H9 (cell line): ENCODE results near the gene ADGRL3. TPM values are rescaled to one million over a fixed set of nuclear protein-coding genes. Genes with fewer than 3 reads are reported as not detected.

Experiments used
- DNase-seq: peaks from one replicate; pipeline ENCODE4 v3.0.0-alpha.2; 2017
- H2AFZ ChIP-seq: one replicate; pipeline ENCODE4 v1.6.1; 2013; ENCODE audit warnings: mild to moderate bottlenecking, low read length, control low read depth, moderate library complexity
- H2AK5ac ChIP-seq: 2 replicates; pipeline ENCODE4 v1.6.1; 2013; ENCODE audit warnings: low read length, control low read depth, mixed read lengths; ENCODE audit not compliant: insufficient read length
- H2BK120ac ChIP-seq: one replicate; pipeline ENCODE4 v1.6.1; 2013; ENCODE audit warnings: low read depth, mild to moderate bottlenecking, low read length, control low read depth, inconsistent platforms; ENCODE audit not compliant: poor library complexity, severe bottlenecking
- H2BK12ac ChIP-seq: 2 replicates; pipeline ENCODE4 v1.6.1; 2013; ENCODE audit warnings: low read length, control low read depth, mixed read lengths, low read depth; ENCODE audit not compliant: insufficient read length
- H2BK15ac ChIP-seq: 2 replicates; pipeline ENCODE4 v1.6.1; 2013; ENCODE audit warnings: low read depth, low read length, control low read depth
- H2BK20ac ChIP-seq: one replicate; pipeline ENCODE4 v1.6.1; 2013; ENCODE audit warnings: low read depth, mild to moderate bottlenecking, low read length, control low read depth, inconsistent platforms; ENCODE audit not compliant: poor library complexity, severe bottlenecking
- H2BK5ac ChIP-seq: 2 replicates; pipeline ENCODE4 v1.6.1; 2013; ENCODE audit warnings: low read length, control low read depth, mixed read lengths; ENCODE audit not compliant: insufficient read length
- H3K14ac ChIP-seq: 2 replicates; pipeline ENCODE4 v1.6.1; 2013; ENCODE audit warnings: low read length, control low read depth; ENCODE audit not compliant: insufficient read depth
- H3K18ac ChIP-seq: 2 replicates; pipeline ENCODE4 v1.6.1; 2013; ENCODE audit warnings: low read depth, mild to moderate bottlenecking, mixed read lengths, low read length, control low read depth; ENCODE audit not compliant: insufficient read length
- H3K23ac ChIP-seq: 2 replicates; pipeline ENCODE4 v1.6.1; 2013; ENCODE audit warnings: low read length, control low read depth, mixed read lengths, low read depth; ENCODE audit not compliant: insufficient read length
- H3K23me2 ChIP-seq: 2 replicates; pipeline ENCODE4 v1.6.1; 2013; ENCODE audit warnings: low read depth, mild to moderate bottlenecking, mixed read lengths, low read length, control low read depth; ENCODE audit not compliant: insufficient read length, poor library complexity, severe bottlenecking
- H3K27ac ChIP-seq: 2 replicates; pipeline ENCODE4 v1.5.1; 2013; ENCODE audit warnings: low read length, control low read depth, mixed read lengths, low read depth; ENCODE audit not compliant: insufficient read length
- H3K27me3 ChIP-seq: 2 replicates; pipeline ENCODE4 v1.6.1; 2013; ENCODE audit warnings: low read length, control low read depth, inconsistent platforms; ENCODE audit not compliant: insufficient read depth
- H3K4ac ChIP-seq: 2 replicates; pipeline ENCODE4 v1.6.1; 2013; ENCODE audit warnings: low read depth, mild to moderate bottlenecking, control low read depth, inconsistent platforms, low read length, moderate library complexity
- H3K4me1 ChIP-seq: 2 replicates; pipeline ENCODE4 v1.6.1; 2013; ENCODE audit warnings: low read length, control low read depth, inconsistent platforms; ENCODE audit not compliant: insufficient read depth
- H3K4me2 ChIP-seq: 2 replicates; pipeline ENCODE4 v1.6.1; 2013; ENCODE audit warnings: low read length, control low read depth, mixed read lengths; ENCODE audit not compliant: insufficient read length, insufficient read depth
- H3K56ac ChIP-seq: 2 replicates; pipeline ENCODE4 v1.6.1; 2013; ENCODE audit warnings: low read depth, mild to moderate bottlenecking, mixed read lengths, low read length, control low read depth; ENCODE audit not compliant: insufficient read length
- H3K79me1 ChIP-seq: 2 replicates; pipeline ENCODE4 v1.6.1; 2013; ENCODE audit warnings: low read depth, mild to moderate bottlenecking, moderate library complexity, low read length, control low read depth, inconsistent platforms; ENCODE audit not compliant: insufficient read depth, poor library complexity, severe bottlenecking
- H3K79me2 ChIP-seq: 2 replicates; pipeline ENCODE4 v1.6.1; 2013; ENCODE audit warnings: low read length, control low read depth, inconsistent platforms; ENCODE audit not compliant: insufficient read depth
- H3K9ac ChIP-seq: 2 replicates; pipeline ENCODE4 v1.6.1; 2013; ENCODE audit warnings: low read length, control low read depth, mixed read lengths; ENCODE audit not compliant: insufficient read length; ENCODE audit errors: extremely low read depth
- H3K9me3 ChIP-seq: one replicate; pipeline ENCODE4 v1.6.1; 2013; ENCODE audit warnings: low read depth, low read length, inconsistent platforms; ENCODE audit not compliant: control insufficient read depth
- H3T11ph ChIP-seq: one replicate; pipeline ENCODE4 v1.6.1; 2013; ENCODE audit warnings: mild to moderate bottlenecking, low read length, control low read depth, inconsistent platforms
- H4K20me1 ChIP-seq: one replicate; pipeline ENCODE4 v1.6.1; 2013; ENCODE audit not compliant: control insufficient read depth, insufficient read length, insufficient read depth
- H4K5ac ChIP-seq: 2 replicates; pipeline ENCODE4 v1.6.1; 2013; ENCODE audit warnings: low read depth, mild to moderate bottlenecking, mixed read lengths, low read length, control low read depth; ENCODE audit not compliant: insufficient read length
- H4K8ac ChIP-seq: replicated peaks from 2 replicates; pipeline ENCODE4 v1.6.1; 2013; ENCODE audit warnings: low read length, control low read depth, mixed read lengths, low read depth; ENCODE audit not compliant: insufficient read length
- H4K91ac ChIP-seq: 2 replicates; pipeline ENCODE4 v1.6.1; 2013; ENCODE audit warnings: low read depth, mild to moderate bottlenecking, moderate library complexity, mixed read lengths, low read length, control low read depth; ENCODE audit not compliant: insufficient read length
- H3K27ac Mint-ChIP-seq, 3 experiments: 2 replicates in 2 of 3; 3 replicates in 1 of 3; pipeline ENCODE4 v1.8.0; 2020 to 2021; ENCODE audit warnings: mixed read lengths in 3 of 3, mild to moderate bottlenecking in 1 of 3, moderate library complexity in 1 of 3
- H3K27me3 Mint-ChIP-seq: 2 replicates; pipeline ENCODE4 v1.8.0; 2021; ENCODE audit warnings: low read depth, mild to moderate bottlenecking, moderate library complexity, mixed read lengths
- H3K36me3 Mint-ChIP-seq, 3 experiments: 2 replicates in 2 of 3; 3 replicates in 1 of 3; pipeline ENCODE4 v1.8.0; 2020 to 2021; ENCODE audit warnings: low read depth in 3 of 3, mixed read lengths in 3 of 3; ENCODE audit not compliant: insufficient read depth in 1 of 3
- H3K4me1 Mint-ChIP-seq, 2 experiments: 2 replicates each; pipeline ENCODE4 v1.8.0; 2020; ENCODE audit warnings: mixed read lengths in 2 of 2
- H3K4me3 Mint-ChIP-seq, 2 experiments: 2 replicates in 1 of 2; 3 replicates in 1 of 2; pipeline ENCODE4 v1.8.0; 2020 to 2021; ENCODE audit warnings: mild to moderate bottlenecking in 2 of 2, mixed read lengths in 2 of 2, moderate library complexity in 1 of 2
- H3K9me3 Mint-ChIP-seq, 2 experiments: 2 replicates in 1 of 2; 3 replicates in 1 of 2; pipeline ENCODE4 v1.8.0; 2020; ENCODE audit warnings: mild to moderate bottlenecking in 2 of 2, mixed read lengths in 2 of 2, moderate library complexity in 1 of 2
- CTCF ChIP-seq: fragments of 200-600 bp; sonication (generic); conservative IDR thresholded peaks from 3 replicates; pipeline ENCODE4 v1.8.0; 2021; ENCODE audit warnings: antibody characterized with exemption, mild to moderate bottlenecking
- WGBS: extraction: QIAGEN DNeasy Blood & Tissue Kit; methylation state at CpG from one replicate; pipeline ENCODE4 v1.1.7; 2013; ENCODE audit warnings: missing lambda C conversion rate, low lambda C conversion rate, mixed read lengths; ENCODE audit not compliant: insufficient read length; ENCODE audit errors: extremely low coverage; 5-methylcytosine and 5-hydroxymethylcytosine counted together
- total RNA-seq: library from RNA; stranded (reverse); gene quantifications from 2 replicates; pipeline ENCODE4 v1.2.1, GENCODE V29; 2021

Gene ADGRL3
- total RNA-seq, 1 experiment from 2014 or later, result 5.9 TPM

GRCh38 chr4:62115216-62115615 is 915.1 kb downstream of the ADGRL3 start:
- Mint-ChIP-seq H3K27me3 (no peaks in the 10 kb centered on the region), H3K4me1 (no peaks in the 10 kb centered on the region), H3K36me3 (no peaks in the 10 kb centered on the region), H3K4me3 (no peak overlapping the region), H3K27ac (no peak overlapping the region), H3K9me3 (no peaks in the 10 kb centered on the region)
- H3K23me2 ChIP-seq, result no peaks in the 10 kb centered on the region
- no peak overlapping the region for H3K14ac ChIP-seq
- no peaks in the 10 kb centered on the region for H3K79me2 ChIP-seq
- H3K27ac ChIP-seq, result no peak overlapping the region
- no peak for TF ChIP-seq CTCF
- H3K79me1 ChIP-seq, result no peaks in the 10 kb centered on the region
- H3K23ac ChIP-seq, result no peak overlapping the region
- H3K4ac ChIP-seq, result no peak overlapping the region
- no peak overlapping the region for H4K5ac ChIP-seq
- H3K4me1 ChIP-seq, result no peaks in the 10 kb centered on the region
- H3K18ac ChIP-seq, result no peak overlapping the region
- no peak overlapping the region for H3K4me2 ChIP-seq
- no peaks in the 10 kb centered on the region for H4K20me1 ChIP-seq
- H2BK12ac ChIP-seq, result no peak overlapping the region
- no peak for DNase-seq
- no peak overlapping the region for H2AFZ ChIP-seq
- no peak overlapping the region for H4K91ac ChIP-seq
- no peak overlapping the region for H3T11ph ChIP-seq
- no peak overlapping the region for H4K8ac ChIP-seq
- no CpG with 5 or more reads among the region's 1 CpG for WGBS
- H2BK20ac ChIP-seq, result no peak overlapping the region
- H3K56ac ChIP-seq, result no peak overlapping the region
- H3K27me3 ChIP-seq, result no peaks in the 10 kb centered on the region
- H2BK15ac ChIP-seq, result no peak overlapping the region
- H3K9ac ChIP-seq, result no peak overlapping the region
- no peaks in the 10 kb centered on the region for H3K9me3 ChIP-seq
- H2AK5ac ChIP-seq, result no peak overlapping the region
- no peak overlapping the region for H2BK5ac ChIP-seq
- no peak overlapping the region for H2BK120ac ChIP-seq
